ENCODE measurements around the gene ALKAL2. TPM values are rescaled to one million over a fixed set of nuclear protein-coding genes. Genes with fewer than 3 reads are reported as not detected.
A peak's percentile ranks its signal among the peaks of the same experiment; 100 is the strongest.
"Not testable (repeated sequence)": the region's sequence is repeated elsewhere in the genome, so short reads cannot be mapped to it uniquely, and the experiment has no call there.

ALKAL2 gene, protein sequence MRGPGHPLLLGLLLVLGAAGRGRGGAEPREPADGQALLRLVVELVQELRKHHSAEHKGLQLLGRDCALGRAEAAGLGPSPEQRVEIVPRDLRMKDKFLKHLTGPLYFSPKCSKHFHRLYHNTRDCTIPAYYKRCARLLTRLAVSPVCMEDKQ
- total RNA-seq, result under 1 TPM in 1 of 5 experiments, not detected in 4; 0.49 TPM
- polyA plus RNA-seq, result under 1 TPM in 1 of 2 donors, not detected in 1; 0.18 TPM
- not detected for total RNA-seq

DNA sequence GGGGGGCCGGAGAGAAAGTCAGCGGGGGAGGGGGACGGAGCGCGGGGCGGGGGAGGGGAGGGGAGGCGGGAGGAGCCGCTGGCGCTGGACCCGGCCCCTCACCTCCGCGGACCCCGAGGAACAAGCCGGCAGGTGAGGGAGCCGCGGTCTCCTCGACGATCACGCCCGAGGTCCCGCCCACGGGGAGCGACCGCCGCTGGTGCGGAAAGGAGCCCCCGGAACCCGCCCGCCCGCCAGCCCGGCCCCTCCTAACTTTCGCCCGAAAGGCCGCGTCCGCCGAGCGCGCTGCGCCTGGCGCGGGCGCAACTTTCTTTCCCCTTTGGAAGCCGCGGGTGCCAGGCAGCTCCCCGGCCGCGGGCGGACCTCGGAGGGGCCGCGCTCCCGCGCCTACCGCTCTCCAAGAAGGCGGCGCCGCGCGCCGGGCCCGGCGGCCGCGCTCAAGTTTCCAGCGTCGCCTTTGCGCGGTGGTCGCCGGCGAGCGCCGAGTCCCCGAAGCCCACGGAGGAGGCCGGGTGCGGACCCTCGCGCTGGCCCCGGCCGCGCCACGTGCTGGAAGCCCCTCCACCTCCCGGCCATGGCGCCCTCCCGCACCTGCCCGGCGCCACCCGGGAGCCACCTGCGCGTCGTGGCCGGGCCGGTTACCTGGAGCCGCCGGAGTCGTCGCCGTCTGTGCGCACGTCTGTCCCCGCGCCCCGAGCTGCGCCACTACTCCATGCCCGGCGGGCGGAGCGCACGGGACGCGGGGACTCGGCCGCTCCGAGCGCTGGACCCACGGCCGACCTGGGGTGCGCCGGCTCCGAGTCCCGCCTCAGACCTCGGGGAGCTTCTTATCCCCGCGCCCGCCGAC, at the start of gene ALKAL2:
ALKAL2 (minus strand) TSS at position 181 of the 847 bp plus-strand sequence. CDS start 256 bp downstream, outside the sequence.
- no peaks in the 10 kb centered on the region for H3K9me3 ChIP-seq (ENCODE audit: control insufficient read depth in 2 of 3, low read length in 3 of 3)
- POLR2A ChIA-PET, result no interaction called here
- peaks cover 10 to 12% of the 10 kb centered on the region in 2 donors for H3K4me1 ChIP-seq (ENCODE audit: control insufficient read depth in 2 of 2, insufficient read depth in 2 of 2, low read length in 2 of 2)
- peaks cover 0 to 16% (median 8%) of the 10 kb centered on the region in 7 donors for H3K4me1 Mint-ChIP-seq
- H3K4me3 ChIP-seq (ENCODE audit: low read length), result no peak within 1 kb of the TSS
- peaks cover 0 to 5% (median 0%) of the 10 kb centered on the region in 5 donors for H3K36me3 Mint-ChIP-seq
- no peaks in the 10 kb centered on the region for H3K9me3 Mint-ChIP-seq
- H3K36me3 ChIP-seq (ENCODE audit: control insufficient read depth in 2 of 3, insufficient read depth in 3 of 3, low read length in 3 of 3), result no peaks in the 10 kb centered on the region
- no peak within 1 kb of the TSS for H3K27ac ChIP-seq (ENCODE audit: low read depth, low read length)
- H3K27ac Mint-ChIP-seq, result no peak within 1 kb of the TSS
- intact Hi-C loops (cut with micrococcal nuclease), result no loop called here
- H3K27me3 Mint-ChIP-seq, result peaks cover 23 to 51% (median 34%) of the 10 kb centered on the region in 5 donors
- DNase-seq, result peak in 1 of 9 donors; percentile 10
- no peak for ATAC-seq
- CTCF ChIA-PET, result interaction anchor here (2.2 kb wide), 1 partner anchor 269 kb away, joined by 5 read pairs; no protein-coding TSS in a partner anchor
- H3K4me3 Mint-ChIP-seq, result peak within 1 kb of the TSS in 8 of 10 donors; percentile 44 to 90 (median 62)
- peaks cover 2 to 8% of the 10 kb centered on the region in 2 donors for H3K27me3 ChIP-seq (ENCODE audit: control insufficient read depth in 2 of 2, insufficient read depth in 2 of 2, low read length in 2 of 2)

- H3K4me1 ChIP-seq (ENCODE audit: control insufficient read depth in 2 of 2, insufficient read depth in 2 of 2, low read length in 2 of 2); DNase-seq; ATAC-seq; H3K27ac Mint-ChIP-seq; POLR2A ChIA-PET; H3K4me1 Mint-ChIP-seq; H3K4me3 ChIP-seq (ENCODE audit: low read length); CTCF ChIA-PET; intact Hi-C loops (cut with micrococcal nuclease); H3K27me3 ChIP-seq (ENCODE audit: control insufficient read depth in 2 of 2, insufficient read depth in 2 of 2, low read length in 2 of 2); H3K36me3 ChIP-seq (ENCODE audit: control insufficient read depth in 2 of 3, insufficient read depth in 3 of 3, low read length in 3 of 3); H3K27ac ChIP-seq (ENCODE audit: low read depth, low read length): not testable (repeated sequence)
- peaks cover 0 to 21% (median 18%) of the 10 kb centered on the region in 5 donors for H3K36me3 Mint-ChIP-seq
- peaks cover 13 to 52% (median 28%) of the 10 kb centered on the region in 11 donors for H3K9me3 Mint-ChIP-seq
- H3K27me3 Mint-ChIP-seq, result peaks cover 9 to 39% (median 38%) of the 10 kb centered on the region in 5 donors
- peaks cover 0 to 29% (median 0%) of the 10 kb centered on the region in 3 experiments for H3K9me3 ChIP-seq (ENCODE audit: control insufficient read depth in 2 of 3, low read length in 3 of 3)
- peak overlapping the region in 1 of 10 donors; percentile 22 for H3K4me3 Mint-ChIP-seq
Observed at GRCh38 chr2:336949-337348, 49.1 kb upstream of the ALKAL2 start.

DNA sequence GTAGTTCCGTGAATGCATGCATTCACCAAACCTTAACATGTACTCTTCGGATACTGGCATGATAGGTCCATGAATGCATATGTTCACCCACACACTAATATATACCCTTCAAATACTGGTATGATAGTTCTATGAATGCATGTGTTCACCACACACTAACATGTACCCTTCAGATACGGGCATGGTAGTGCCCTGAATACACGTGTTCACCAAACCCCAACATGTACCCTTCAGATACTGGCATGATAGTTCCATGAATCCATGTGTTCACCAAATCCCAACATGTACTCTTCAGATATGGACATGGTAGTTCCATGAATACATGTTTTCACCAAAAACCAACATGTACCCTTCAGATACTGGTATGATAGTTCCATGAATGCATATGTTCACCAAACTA, 48.5 kb upstream of the ALKAL2 start:
- peaks cover 13 to 52% (median 28%) of the 10 kb centered on the region in 11 donors for H3K9me3 Mint-ChIP-seq
- H3K27me3 ChIP-seq (ENCODE audit: control insufficient read depth in 2 of 2, insufficient read depth in 2 of 2, low read length in 2 of 2), result no peaks in the 10 kb centered on the region
- H3K36me3 ChIP-seq (ENCODE audit: control insufficient read depth in 2 of 3, insufficient read depth in 3 of 3, low read length in 3 of 3), result no peaks in the 10 kb centered on the region
- H3K4me3 Mint-ChIP-seq, result no peak overlapping the region
- H3K4me1 Mint-ChIP-seq, result no peaks in the 10 kb centered on the region
- H3K9me3 ChIP-seq (ENCODE audit: control insufficient read depth in 2 of 3, low read length in 3 of 3), result peaks cover 0 to 29% (median 0%) of the 10 kb centered on the region in 3 experiments
- H3K36me3 Mint-ChIP-seq, result peaks cover 0 to 21% (median 18%) of the 10 kb centered on the region in 5 donors
- no peaks in the 10 kb centered on the region for H3K4me1 ChIP-seq (ENCODE audit: control insufficient read depth in 2 of 2, insufficient read depth in 2 of 2, low read length in 2 of 2)
- POLR2A ChIA-PET, result no interaction called here
- no peak overlapping the region for H3K27ac ChIP-seq (ENCODE audit: low read depth, low read length)
- CTCF ChIA-PET, result no interaction called here
- no peak for ATAC-seq
- no peak for DNase-seq
- no peak overlapping the region for H3K27ac Mint-ChIP-seq
- peaks cover 7 to 39% (median 36%) of the 10 kb centered on the region in 5 donors for H3K27me3 Mint-ChIP-seq
- no peak overlapping the region for H3K4me3 ChIP-seq (ENCODE audit: low read length)
- intact Hi-C loops (cut with micrococcal nuclease), result no loop called here

GRCh38 chr2:332592-332991, 44.7 kb upstream of the ALKAL2 start:
- DNase-seq, result no peak
- CTCF ChIA-PET, result interaction anchor here (0.7 kb wide), 1 partner anchor 357 kb away, joined by 3 read pairs; no protein-coding TSS in a partner anchor

GRCh38 chr2:328761-329160, 40.9 kb upstream of the ALKAL2 start:
- no peak for DNase-seq
- Histone ChIP-seq H3K4me3 (ENCODE audit: low read length) (no peak overlapping the region), H3K27ac (ENCODE audit: low read depth, low read length) (no peak overlapping the region), H3K27me3 (ENCODE audit: control insufficient read depth in 2 of 2, insufficient read depth in 2 of 2, low read length in 2 of 2) (peaks cover 0 to 5% of the 10 kb centered on the region in 2 donors), H3K9me3 (ENCODE audit: control insufficient read depth in 2 of 3, low read length in 3 of 3) (peaks cover 0 to 4% (median 0%) of the 10 kb centered on the region in 3 experiments), H3K36me3 (ENCODE audit: control insufficient read depth in 2 of 3, insufficient read depth in 3 of 3, low read length in 3 of 3) (no peaks in the 10 kb centered on the region), H3K4me1 (ENCODE audit: control insufficient read depth in 2 of 2, insufficient read depth in 2 of 2, low read length in 2 of 2) (no peaks in the 10 kb centered on the region)
- ATAC-seq, result no peak
- no peak overlapping the region for H3K27ac Mint-ChIP-seq
- ChIA-PET POLR2A (no interaction called here), CTCF (no interaction called here)
- H3K36me3 Mint-ChIP-seq, result peaks cover 0 to 21% (median 2%) of the 10 kb centered on the region in 5 donors
- peaks cover 0 to 39% (median 15%) of the 10 kb centered on the region in 11 donors for H3K9me3 Mint-ChIP-seq
- intact Hi-C loops (cut with micrococcal nuclease), result no loop called here
- peaks cover 0 to 15% (median 0%) of the 10 kb centered on the region in 7 donors for H3K4me1 Mint-ChIP-seq
- H3K27me3 Mint-ChIP-seq, result peaks cover 31 to 79% (median 39%) of the 10 kb centered on the region in 5 donors
- no peak overlapping the region for H3K4me3 Mint-ChIP-seq

More at GRCh38 chr2:332592-332991, 44.7 kb upstream of the ALKAL2 start:
- no peak overlapping the region for H3K4me3 ChIP-seq (ENCODE audit: low read length)
- no peaks in the 10 kb centered on the region for H3K36me3 ChIP-seq (ENCODE audit: control insufficient read depth in 2 of 3, insufficient read depth in 3 of 3, low read length in 3 of 3)
- POLR2A ChIA-PET, result no interaction called here
- peaks cover 0 to 26% (median 12%) of the 10 kb centered on the region in 5 donors for H3K36me3 Mint-ChIP-seq
- intact Hi-C loops (cut with micrococcal nuclease), result no loop called here
- peaks cover 16 to 48% (median 23%) of the 10 kb centered on the region in 11 donors for H3K9me3 Mint-ChIP-seq
- H3K4me1 ChIP-seq (ENCODE audit: control insufficient read depth in 2 of 2, insufficient read depth in 2 of 2, low read length in 2 of 2), result no peaks in the 10 kb centered on the region
- peaks cover 15 to 55% (median 42%) of the 10 kb centered on the region in 5 donors for H3K27me3 Mint-ChIP-seq
- no peak overlapping the region for H3K27ac Mint-ChIP-seq
- no peak overlapping the region for H3K4me3 Mint-ChIP-seq
- peaks cover 0 to 5% of the 10 kb centered on the region in 2 donors for H3K27me3 ChIP-seq (ENCODE audit: control insufficient read depth in 2 of 2, insufficient read depth in 2 of 2, low read length in 2 of 2)
- no peak for ATAC-seq
- no peaks in the 10 kb centered on the region for H3K4me1 Mint-ChIP-seq
- H3K9me3 ChIP-seq (ENCODE audit: control insufficient read depth in 2 of 3, low read length in 3 of 3), result peaks cover 0 to 20% (median 0%) of the 10 kb centered on the region in 3 experiments
- no peak overlapping the region for H3K27ac ChIP-seq (ENCODE audit: low read depth, low read length)

GRCh38 chr2:323035-323434, 35.1 kb upstream of the ALKAL2 start:
- Mint-ChIP-seq H3K4me1 (peaks cover 0 to 26% (median 0%) of the 10 kb centered on the region in 7 donors), H3K27me3 (peaks cover 8 to 36% (median 20%) of the 10 kb centered on the region in 5 donors), H3K4me3 (no peak overlapping the region), H3K9me3 (peaks cover 0 to 21% (median 11%) of the 10 kb centered on the region in 11 donors), H3K27ac (no peak overlapping the region), H3K36me3 (peaks cover 0 to 11% (median 2%) of the 10 kb centered on the region in 5 donors)
- POLR2A ChIA-PET, result no interaction called here
- CTCF ChIA-PET, result no interaction called here
- intact Hi-C loops (cut with micrococcal nuclease), result no loop called here
- Histone ChIP-seq H3K4me3 (ENCODE audit: low read length) (no peak overlapping the region), H3K36me3 (ENCODE audit: control insufficient read depth in 2 of 3, insufficient read depth in 3 of 3, low read length in 3 of 3) (no peaks in the 10 kb centered on the region), H3K4me1 (ENCODE audit: control insufficient read depth in 2 of 2, insufficient read depth in 2 of 2, low read length in 2 of 2) (no peaks in the 10 kb centered on the region), H3K27ac (ENCODE audit: low read depth, low read length) (no peak overlapping the region), H3K9me3 (ENCODE audit: control insufficient read depth in 2 of 3, low read length in 3 of 3) (no peaks in the 10 kb centered on the region), H3K27me3 (ENCODE audit: control insufficient read depth in 2 of 2, insufficient read depth in 2 of 2, low read length in 2 of 2) (no peaks in the 10 kb centered on the region)
- no peak for ATAC-seq
- no peak for DNase-seq
